ENCODE measurements around the gene ALG9. TPM values are rescaled to one million over a fixed set of nuclear protein-coding genes. Genes with fewer than 3 reads are reported as not detected.

ALG9 gene
- total RNA-seq, 1 experiment from 2014 or later, result 27.8 TPM

DNA sequence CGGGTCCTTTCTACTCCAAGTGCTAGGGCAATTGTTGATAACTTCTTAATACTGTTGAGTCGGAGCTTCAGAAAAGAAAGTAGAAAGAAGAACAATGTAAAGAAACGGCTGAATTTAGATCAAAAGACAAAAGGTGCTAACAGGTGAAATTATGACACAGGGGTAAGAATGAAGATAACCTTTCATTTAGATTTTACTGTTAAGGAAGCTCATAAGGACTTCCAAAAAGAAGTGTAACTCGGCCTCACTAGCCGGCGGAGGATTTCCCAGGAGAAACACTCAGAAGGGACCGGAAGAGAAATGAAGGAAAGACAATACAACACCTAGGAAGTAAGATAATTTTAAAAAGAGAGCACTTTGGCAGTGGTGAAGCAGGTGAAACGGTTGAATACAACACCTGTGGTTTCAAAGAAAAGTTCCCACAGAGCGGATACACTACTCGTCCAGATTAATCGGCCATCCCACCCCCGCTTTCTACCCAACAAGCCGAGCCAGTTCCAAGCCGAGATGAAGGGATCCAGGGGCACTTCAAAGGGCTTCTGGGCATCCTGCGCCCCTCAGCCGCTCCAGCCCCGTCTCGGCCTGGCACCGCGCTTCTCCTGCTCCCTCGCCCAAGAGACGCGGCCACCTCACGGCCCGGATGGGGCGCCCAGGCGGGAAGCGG is 105.9 kb downstream of the ALG9 start:
- Histone ChIP-seq H2AFZ (peak overlapping the region; percentile 93), H3K27ac (peak overlapping the region; percentile 32), H3K4me1 (replicated peaks; ENCODE audit: insufficient read depth) (peaks cover 27% of the 10 kb centered on the region), H3K9me2 (ENCODE audit: insufficient read depth) (no peaks in the 10 kb centered on the region), H3K4me2 (peak overlapping the region; percentile 91), H3K9me3 (ENCODE audit: insufficient read depth, low read depth) (no peaks in the 10 kb centered on the region), H3F3A (ENCODE audit: insufficient read depth, low read depth) (peaks cover 12% of the 10 kb centered on the region), H3K27me3 (ENCODE audit: insufficient read depth, low read depth) (no peaks in the 10 kb centered on the region), H3K36me3 (ENCODE audit: low read depth) (peaks cover 31% of the 10 kb centered on the region), H4K20me1 (ENCODE audit: insufficient read depth) (0 out of 2 replicates have a peak, but pooled peaks cover 8% of the 10 kb centered on the region), H3K4me3 (peak overlapping the region; percentile 66), H3K79me2 (ENCODE audit: low read depth) (peaks cover 38% of the 10 kb centered on the region)
- intact Hi-C loops (cut with micrococcal nuclease; ENCODE audit: unreplicated experiment), result no loop called here
- ChIA-PET CTCF (interaction anchor here (0.6 to 1.4 kb wide), 3 partner anchors 9 to 166 kb away, joined by 3 to 5 read pairs (median 4); no protein-coding TSS in a partner anchor), POLR2A (ENCODE audit: unreplicated experiment) (interaction anchor here (0.5 to 0.7 kb wide), 3 partner anchors 51 to 168 kb away, joined by 3 to 14 read pairs (median 5); no protein-coding TSS in a partner anchor)
- DNase-seq, result no peak
- BruUV-seq (replicated peaks), result TSS peak; percentile 25
- no peak for TF ChIP-seq EZH2 (IDR thresholded peaks at IDR 0.05; ENCODE audit: low read depth)
- TF ChIP-seq, protein P1, sequence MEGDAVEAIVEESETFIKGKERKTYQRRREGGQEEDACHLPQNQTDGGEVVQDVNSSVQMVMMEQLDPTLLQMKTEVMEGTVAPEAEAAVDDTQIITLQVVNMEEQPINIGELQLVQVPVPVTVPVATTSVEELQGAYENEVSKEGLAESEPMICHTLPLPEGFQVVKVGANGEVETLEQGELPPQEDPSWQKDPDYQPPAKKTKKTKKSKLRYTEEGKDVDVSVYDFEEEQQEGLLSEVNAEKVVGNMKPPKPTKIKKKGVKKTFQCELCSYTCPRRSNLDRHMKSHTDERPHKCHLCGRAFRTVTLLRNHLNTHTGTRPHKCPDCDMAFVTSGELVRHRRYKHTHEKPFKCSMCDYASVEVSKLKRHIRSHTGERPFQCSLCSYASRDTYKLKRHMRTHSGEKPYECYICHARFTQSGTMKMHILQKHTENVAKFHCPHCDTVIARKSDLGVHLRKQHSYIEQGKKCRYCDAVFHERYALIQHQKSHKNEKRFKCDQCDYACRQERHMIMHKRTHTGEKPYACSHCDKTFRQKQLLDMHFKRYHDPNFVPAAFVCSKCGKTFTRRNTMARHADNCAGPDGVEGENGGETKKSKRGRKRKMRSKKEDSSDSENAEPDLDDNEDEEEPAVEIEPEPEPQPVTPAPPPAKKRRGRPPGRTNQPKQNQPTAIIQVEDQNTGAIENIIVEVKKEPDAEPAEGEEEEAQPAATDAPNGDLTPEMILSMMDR (conservative IDR thresholded peaks at IDR 0.05), result no peak

DNA sequence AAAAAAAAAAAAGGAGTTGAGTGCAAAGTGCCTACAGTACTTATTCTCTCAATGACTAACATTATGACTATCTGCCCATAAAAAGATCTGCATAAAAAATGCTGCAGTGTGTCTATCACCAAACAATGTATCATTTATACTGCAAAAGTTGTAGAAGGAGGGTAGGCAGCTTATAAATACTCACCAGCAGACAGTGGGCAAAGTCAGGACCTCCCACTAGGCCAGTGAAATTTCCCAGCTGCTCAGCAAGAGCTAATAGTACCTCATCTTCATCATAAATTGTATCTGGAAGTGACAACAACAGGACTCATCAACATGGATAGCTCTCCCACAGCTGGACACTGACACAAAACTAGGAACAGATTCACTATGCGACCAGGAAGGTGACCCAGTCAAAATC is 106.8 kb downstream of the ALG9 start:
- peak overlapping the region; percentile 93; the same call in 1 of the 2 replicates for H2AFZ ChIP-seq
- 0 out of 2 replicates have a peak, but pooled peaks cover 8% of the 10 kb centered on the region for H4K20me1 ChIP-seq (ENCODE audit: insufficient read depth)
- no TSS peak for BruUV-seq (replicated peaks)
- H3K9me3 ChIP-seq (ENCODE audit: insufficient read depth, low read depth), result no peaks in the 10 kb centered on the region
- no peaks in the 10 kb centered on the region for H3K9me2 ChIP-seq (ENCODE audit: insufficient read depth)
- TF ChIP-seq, protein P1 (conservative IDR thresholded peaks at IDR 0.05), result no peak
- no peak for TF ChIP-seq EZH2 (IDR thresholded peaks at IDR 0.05; ENCODE audit: low read depth)
- intact Hi-C loops (cut with micrococcal nuclease; ENCODE audit: unreplicated experiment), result no loop called here
- H3K27me3 ChIP-seq (ENCODE audit: insufficient read depth, low read depth), result no peaks in the 10 kb centered on the region
- no peak overlapping the region for H3K27ac ChIP-seq
- DNase-seq, result no peak
- peaks cover 38% of the 10 kb centered on the region for H3K79me2 ChIP-seq (ENCODE audit: low read depth)
- ChIA-PET POLR2A (ENCODE audit: unreplicated experiment) (no interaction called here), CTCF (interaction anchor here (0.6 to 1.4 kb wide), 2 partner anchors 13 to 82 kb away, joined by 5 to 7 read pairs; no protein-coding TSS in a partner anchor)
- peaks cover 12% of the 10 kb centered on the region for H3F3A ChIP-seq (ENCODE audit: insufficient read depth, low read depth)
- peak overlapping the region; percentile 91 for H3K4me2 ChIP-seq
- H3K4me1 ChIP-seq (replicated peaks; ENCODE audit: insufficient read depth), result peaks cover 27% of the 10 kb centered on the region
- H3K36me3 ChIP-seq (ENCODE audit: low read depth), result peaks cover 37% of the 10 kb centered on the region
- H3K4me3 ChIP-seq, result peak overlapping the region; percentile 66

DNA sequence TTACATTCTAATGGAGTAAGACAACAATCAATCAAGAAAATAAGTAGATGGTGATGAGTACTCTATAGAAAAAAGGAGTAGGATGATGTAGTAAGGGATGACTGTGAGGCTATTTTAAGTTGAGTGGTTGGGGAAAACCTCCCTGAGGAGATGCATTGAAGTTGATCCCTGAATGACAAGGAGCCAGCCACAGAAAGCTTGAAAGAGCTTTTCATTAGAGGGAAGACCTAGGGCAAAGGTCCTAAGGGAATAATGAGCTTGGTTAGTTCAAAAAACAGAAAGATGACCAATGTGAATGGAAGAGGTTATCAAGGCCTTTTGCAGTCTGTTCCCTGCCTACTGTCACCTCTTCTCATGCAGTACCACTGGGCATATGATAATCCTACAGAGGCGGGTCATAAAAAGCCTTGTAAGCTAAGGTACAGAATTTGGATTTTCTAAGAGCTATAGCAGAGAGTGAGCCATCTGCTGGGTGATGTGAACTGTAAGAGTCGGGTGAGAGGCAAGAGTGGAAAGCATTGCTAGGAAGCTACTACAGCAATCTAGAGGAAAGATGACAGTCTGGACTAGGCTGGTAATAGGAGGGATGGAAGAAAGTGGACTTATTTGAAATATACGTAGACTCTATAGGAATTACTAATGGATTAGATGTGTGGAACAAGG is 108.3 kb downstream of the ALG9 start:
- H3K79me2 ChIP-seq (ENCODE audit: low read depth), result peaks cover 38% of the 10 kb centered on the region
- no peak overlapping the region for H3K27ac ChIP-seq
- no peaks in the 10 kb centered on the region for H3K27me3 ChIP-seq (ENCODE audit: insufficient read depth, low read depth)
- peaks cover 12% of the 10 kb centered on the region for H3F3A ChIP-seq (ENCODE audit: insufficient read depth, low read depth)
- no peak overlapping the region for H3K4me3 ChIP-seq
- peaks cover 27% of the 10 kb centered on the region for H3K4me1 ChIP-seq (replicated peaks; ENCODE audit: insufficient read depth)
- H4K20me1 ChIP-seq (ENCODE audit: insufficient read depth), result 0 out of 2 replicates have a peak, but pooled peaks cover 8% of the 10 kb centered on the region
- no peak for TF ChIP-seq EZH2 (IDR thresholded peaks at IDR 0.05; ENCODE audit: low read depth)
- TF ChIP-seq, protein P1 (conservative IDR thresholded peaks at IDR 0.05), result no peak
- no peak overlapping the region for H3K4me2 ChIP-seq
- ChIA-PET CTCF (no interaction called here), POLR2A (ENCODE audit: unreplicated experiment) (no interaction called here)
- H3K9me2 ChIP-seq (ENCODE audit: insufficient read depth), result no peaks in the 10 kb centered on the region
- peaks cover 48% of the 10 kb centered on the region for H3K36me3 ChIP-seq (ENCODE audit: low read depth)
- no TSS peak for BruUV-seq (replicated peaks)
- no peak for DNase-seq
- no peak overlapping the region for H2AFZ ChIP-seq
- H3K9me3 ChIP-seq (ENCODE audit: insufficient read depth, low read depth), result no peaks in the 10 kb centered on the region
- intact Hi-C loops (cut with micrococcal nuclease; ENCODE audit: unreplicated experiment), result no loop called here
